HG03095 (cell line): ENCODE results near the gene NHSL1.
A peak's percentile ranks its signal among the peaks of the same experiment; 100 is the strongest.

ENCODE experiments used
- ATAC-seq: cut with Tn5 transposase; IDR thresholded peaks from one replicate; pipeline ENCODE4 v1.9.1; 2021; ENCODE audit warnings: moderate library complexity; ENCODE audit not compliant: unreplicated experiment

NHSL1 gene

DNA sequence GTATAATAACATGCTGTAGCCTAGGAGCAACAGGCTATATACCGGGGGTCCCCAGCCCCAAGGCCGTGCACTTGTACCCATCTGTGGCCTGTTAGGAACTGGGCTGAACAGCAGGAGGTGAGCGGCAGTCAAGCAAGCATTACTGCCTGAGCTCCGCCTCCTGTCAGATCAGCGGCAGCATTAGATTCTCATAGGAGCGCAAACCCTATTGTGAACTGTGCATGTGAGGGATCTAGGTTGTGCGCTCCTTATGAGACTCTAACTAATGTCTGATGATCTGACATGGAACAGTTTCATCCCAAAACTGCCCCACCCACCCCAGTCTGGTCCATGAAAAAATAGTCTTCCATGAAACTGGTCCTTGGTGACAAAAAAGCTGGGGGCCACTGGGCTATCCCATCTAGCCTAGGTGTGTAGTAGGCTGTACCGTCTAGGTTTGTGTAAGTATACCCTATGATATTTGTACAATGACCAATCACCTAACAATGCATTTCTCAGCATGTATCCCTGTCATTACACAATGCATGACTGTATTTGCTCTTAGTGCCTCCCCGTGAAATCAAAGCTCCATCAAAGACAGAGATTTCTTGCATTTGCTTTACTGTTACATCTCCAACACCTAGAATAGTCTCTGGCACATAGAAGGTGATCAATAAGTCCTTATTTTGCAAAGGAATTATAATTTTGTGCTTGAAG is 30.8 kb downstream of the NHSL1 start:
- no peak for ATAC-seq

GRCh38 chr6:138467901-138468300 is 31.4 kb downstream of the NHSL1 start:
- ATAC-seq = no peak

GRCh38 chr6:138465007-138465645 is 34.2 kb downstream of the NHSL1 start:
- ATAC-seq = no peak

GRCh38 chr6:138464085-138464484 is 35.2 kb downstream of the NHSL1 start:
- no peak for ATAC-seq

GRCh38 chr6:138461647-138462046 is 37.6 kb downstream of the NHSL1 start:
- ATAC-seq = no peak

- ATAC-seq = no peak
Measured at GRCh38 chr6:138456401-138456790, 42.9 kb downstream of the NHSL1 start.

- ATAC-seq = peak; percentile 85
Measured at GRCh38 chr6:138455746-138456400, 43.4 kb downstream of the NHSL1 start.

- ATAC-seq = peak; percentile 54
Measured at GRCh38 chr6:138454981-138455706, 44.1 kb downstream of the NHSL1 start.

DNA sequence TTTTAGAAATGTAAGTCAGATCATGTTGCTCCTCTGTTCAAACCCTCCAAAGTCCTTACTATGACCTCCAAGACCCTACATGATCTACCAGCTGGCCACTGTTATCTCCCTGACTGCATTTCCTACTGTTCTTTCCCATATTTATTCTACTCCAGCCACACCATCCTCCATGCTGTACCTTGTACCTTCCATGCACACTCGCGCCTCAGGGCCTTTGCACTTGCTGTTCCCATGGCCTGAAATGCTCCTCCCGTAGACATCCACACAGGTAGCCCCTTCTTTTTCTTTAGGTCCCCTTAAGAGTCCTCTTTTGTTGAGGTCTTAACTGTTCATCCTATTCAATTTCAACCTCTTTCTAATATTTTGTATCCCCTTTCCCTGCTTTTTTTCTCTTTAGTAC is 48.3 kb downstream of the NHSL1 start:
- ATAC-seq = no peak

- no peak for ATAC-seq
Measured at GRCh38 chr6:138450445-138450844, 48.8 kb downstream of the NHSL1 start.

DNA sequence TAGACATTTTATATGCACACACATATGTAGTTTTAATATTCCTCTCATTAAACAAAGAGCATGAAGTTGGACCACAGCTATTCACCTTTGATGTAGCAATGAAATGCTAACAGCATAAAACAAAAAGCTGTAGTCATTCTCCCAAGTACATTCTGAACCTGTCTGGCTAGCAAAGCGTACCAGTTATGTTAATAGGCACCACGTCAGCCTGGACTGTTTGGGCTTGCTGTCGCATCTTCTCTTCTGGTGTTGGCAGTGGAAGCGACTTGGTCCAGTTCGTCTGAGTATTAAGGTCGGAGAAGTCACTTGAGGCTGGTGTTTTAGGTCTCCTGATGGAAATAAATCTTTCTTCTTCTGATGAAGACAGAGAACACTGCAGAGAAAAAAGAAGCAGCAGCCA is 52.5 kb downstream of the NHSL1 start:
- ATAC-seq = no peak

GRCh38 chr6:138443979-138444378 is 55.3 kb downstream of the NHSL1 start:
- ATAC-seq = no peak

DNA sequence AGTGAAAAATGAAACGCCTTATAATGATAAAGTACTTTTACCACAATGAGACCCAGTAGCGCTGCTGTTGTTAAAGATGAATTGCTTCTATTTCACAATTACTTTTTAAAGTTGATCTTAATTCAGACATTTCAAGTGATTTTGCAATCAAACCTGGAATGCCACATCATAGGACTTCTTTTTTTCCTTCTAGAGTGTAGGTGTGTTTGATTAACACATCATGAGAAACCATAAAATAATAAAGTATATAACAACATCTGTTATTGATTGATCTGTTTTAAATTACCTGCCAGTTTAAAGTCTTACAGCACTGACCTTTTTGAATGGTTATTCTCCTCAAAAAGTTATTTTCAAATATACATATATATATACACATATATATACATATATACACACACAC is 56.6 kb downstream of the NHSL1 start:
- no peak for ATAC-seq

DNA sequence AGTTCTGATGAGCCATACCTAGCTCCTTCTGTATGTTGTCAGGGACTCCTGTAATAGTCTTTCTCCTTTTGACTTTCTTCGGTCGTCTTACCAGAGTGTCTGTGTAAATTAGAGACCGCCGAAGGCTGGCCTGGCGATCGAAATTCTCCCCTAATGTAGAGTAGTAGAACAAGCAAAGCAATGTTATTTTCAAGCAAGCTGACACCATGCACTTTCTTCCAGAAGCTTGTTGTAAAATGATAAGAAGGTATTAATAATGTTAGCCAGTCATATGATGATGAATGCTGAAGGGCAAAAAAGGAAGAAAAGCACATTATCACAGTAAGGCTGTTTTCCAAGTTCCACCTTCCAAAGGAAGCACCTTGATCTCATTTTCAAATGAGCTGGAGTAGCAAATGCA is 57.3 kb downstream of the NHSL1 start:
- no peak for ATAC-seq

DNA sequence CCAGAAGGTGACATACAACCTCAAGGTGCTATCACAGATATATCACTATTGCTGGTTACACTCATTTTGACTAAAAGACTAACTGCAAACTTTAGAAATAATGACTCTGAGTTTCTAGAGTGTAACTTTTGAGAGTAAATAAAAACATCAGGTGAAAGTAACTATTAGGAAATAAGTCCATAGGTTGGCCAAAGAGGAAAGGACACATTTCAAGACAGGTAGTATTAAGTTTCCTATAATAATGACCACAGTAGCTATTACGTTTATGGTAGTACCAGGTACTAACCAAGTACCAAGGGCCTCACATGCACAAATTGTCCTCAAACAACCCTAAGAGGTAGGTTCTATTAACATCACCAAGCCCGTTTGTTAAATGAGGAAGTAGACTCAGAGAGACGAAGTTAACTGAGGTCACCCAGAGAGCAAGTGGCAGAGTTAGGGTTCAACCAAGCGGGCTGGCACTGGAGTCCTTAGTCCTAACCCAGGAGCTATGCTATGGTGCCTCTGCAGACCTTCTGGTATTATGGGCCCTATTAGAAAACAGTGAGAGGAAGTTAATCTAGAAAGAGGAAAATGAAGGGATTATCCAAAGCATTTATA is 58.4 kb downstream of the NHSL1 start:
- no peak for ATAC-seq

DNA sequence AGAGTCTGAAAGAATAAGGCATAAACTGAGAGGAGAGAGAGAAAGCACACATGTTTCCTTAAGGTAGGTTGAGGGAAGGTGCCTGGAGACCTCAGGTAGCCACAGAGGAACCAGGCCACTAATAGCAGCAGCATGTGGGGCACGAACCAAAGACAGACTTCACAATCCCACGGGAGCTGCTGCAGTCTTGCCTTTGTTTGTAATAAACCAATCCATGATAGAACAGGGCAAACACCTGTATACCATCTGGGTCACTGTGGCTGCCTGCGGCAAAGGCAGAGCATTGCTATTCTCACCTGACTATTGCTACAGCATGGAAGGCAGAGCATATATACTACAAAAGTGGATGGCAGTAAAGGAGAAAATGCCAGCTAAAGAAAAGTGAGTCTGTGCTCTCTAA is 59.0 kb downstream of the NHSL1 start:
- ATAC-seq = no peak

GRCh38 chr6:138439546-138439945 is 59.7 kb downstream of the NHSL1 start:
- ATAC-seq = no peak

- no peak for ATAC-seq
Measured at GRCh38 chr6:138434925-138435324, 64.4 kb downstream of the NHSL1 start.

- no peak for ATAC-seq
Measured at GRCh38 chr6:138434096-138434495, 65.2 kb downstream of the NHSL1 start.

DNA sequence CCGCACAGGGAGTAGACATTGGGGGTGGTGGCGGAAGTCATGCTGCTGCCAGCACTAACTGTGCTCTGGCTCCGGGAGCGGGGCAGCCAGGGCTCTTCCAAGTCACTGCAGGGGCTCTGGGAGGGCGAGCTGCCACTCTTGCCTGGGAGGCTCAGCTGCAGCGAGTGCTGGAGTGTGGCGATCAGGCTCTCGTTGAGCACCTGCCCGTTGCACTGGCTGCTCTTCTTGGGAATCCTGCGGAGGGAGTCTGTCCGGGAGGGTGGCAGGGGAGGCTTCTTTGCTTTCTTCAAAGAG is 67.3 kb downstream of the NHSL1 start:
- ATAC-seq = no peak

GRCh38 chr6:138431256-138432062 is 67.8 kb downstream of the NHSL1 start:
- no peak for ATAC-seq
